Measurements from ENCODE around the gene SGCD.

DNA sequence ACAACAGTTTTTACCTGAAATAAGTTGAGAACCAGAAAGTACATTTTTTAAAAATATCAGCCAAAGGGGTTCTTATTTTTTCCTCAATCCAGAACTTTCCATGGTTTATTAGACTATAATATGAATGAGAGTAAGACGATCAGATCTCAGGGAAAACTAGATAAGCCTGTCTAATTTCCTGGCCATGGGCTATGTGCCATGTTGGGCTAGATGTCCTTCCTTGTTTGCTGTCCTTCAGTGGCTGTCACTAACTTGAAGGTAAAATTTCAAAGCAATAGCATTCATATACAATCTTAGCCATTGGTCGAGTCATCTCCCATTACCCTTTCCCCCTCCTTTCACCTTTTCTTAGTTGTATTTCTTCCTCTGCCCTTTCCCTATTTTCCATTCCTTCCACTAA lies 343.7 kb downstream of the SGCD start:
- TF ChIP-seq, protein P1, sequence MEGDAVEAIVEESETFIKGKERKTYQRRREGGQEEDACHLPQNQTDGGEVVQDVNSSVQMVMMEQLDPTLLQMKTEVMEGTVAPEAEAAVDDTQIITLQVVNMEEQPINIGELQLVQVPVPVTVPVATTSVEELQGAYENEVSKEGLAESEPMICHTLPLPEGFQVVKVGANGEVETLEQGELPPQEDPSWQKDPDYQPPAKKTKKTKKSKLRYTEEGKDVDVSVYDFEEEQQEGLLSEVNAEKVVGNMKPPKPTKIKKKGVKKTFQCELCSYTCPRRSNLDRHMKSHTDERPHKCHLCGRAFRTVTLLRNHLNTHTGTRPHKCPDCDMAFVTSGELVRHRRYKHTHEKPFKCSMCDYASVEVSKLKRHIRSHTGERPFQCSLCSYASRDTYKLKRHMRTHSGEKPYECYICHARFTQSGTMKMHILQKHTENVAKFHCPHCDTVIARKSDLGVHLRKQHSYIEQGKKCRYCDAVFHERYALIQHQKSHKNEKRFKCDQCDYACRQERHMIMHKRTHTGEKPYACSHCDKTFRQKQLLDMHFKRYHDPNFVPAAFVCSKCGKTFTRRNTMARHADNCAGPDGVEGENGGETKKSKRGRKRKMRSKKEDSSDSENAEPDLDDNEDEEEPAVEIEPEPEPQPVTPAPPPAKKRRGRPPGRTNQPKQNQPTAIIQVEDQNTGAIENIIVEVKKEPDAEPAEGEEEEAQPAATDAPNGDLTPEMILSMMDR (conservative IDR thresholded peaks at IDR 0.05), result no peak
- TF ChIP-seq ZFX (IDR thresholded peaks at IDR 0.05), result no peak

Measured in C4-2B (cell line).